Measurements from ENCODE around the gene MIEN1. TPM values are rescaled to one million over a fixed set of nuclear protein-coding genes. Genes with fewer than 3 reads are reported as not detected.

MIEN1 gene
- total and polyA plus RNA-seq, 2 of the 13 experiments (the other 11 are each of a cell fraction or from before 2014, with no cell fraction given): 40.6 to 56.6 TPM

DNA sequence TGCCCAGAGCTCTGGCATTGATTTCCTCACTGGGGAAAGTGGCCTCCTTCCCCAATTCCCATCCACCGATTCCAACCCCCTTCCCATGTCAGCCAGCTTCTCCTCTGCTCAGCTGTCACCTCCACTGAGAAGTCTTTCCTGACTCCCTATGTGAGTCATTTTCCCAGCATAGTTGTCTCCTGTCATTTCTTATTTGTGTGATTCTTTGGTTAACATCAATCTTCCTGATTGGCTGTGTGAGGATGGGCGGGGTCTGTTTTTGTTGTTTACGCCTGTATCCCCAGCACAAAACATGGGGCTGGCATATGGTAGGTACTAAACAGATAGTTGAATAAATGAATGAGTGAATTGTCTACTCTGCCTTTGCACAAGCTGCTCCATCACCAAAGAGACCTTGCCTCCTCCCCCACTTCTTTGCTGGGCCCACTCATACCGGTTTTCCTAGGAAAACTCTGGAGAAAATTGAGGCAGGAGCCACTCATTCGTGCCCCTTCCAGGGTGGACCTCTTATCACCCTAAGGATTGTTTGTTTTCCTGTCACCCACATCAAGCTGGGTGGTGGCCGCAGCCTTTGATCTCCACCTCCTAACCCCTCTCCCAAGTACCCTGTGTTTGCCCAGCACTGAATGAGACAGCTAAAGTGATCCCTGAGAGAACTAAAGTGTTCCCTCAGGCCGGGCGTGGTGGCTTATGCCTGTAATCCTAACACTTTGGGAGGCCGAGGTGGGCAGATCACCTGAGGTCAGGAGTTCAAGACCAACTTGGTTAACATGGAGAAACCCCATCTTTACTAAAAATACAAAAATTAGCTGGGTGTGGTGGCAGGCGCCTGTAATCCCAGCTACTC lies 6.2 kb upstream of the MIEN1 start (continued):
- TF ChIP-seq, protein P1, sequence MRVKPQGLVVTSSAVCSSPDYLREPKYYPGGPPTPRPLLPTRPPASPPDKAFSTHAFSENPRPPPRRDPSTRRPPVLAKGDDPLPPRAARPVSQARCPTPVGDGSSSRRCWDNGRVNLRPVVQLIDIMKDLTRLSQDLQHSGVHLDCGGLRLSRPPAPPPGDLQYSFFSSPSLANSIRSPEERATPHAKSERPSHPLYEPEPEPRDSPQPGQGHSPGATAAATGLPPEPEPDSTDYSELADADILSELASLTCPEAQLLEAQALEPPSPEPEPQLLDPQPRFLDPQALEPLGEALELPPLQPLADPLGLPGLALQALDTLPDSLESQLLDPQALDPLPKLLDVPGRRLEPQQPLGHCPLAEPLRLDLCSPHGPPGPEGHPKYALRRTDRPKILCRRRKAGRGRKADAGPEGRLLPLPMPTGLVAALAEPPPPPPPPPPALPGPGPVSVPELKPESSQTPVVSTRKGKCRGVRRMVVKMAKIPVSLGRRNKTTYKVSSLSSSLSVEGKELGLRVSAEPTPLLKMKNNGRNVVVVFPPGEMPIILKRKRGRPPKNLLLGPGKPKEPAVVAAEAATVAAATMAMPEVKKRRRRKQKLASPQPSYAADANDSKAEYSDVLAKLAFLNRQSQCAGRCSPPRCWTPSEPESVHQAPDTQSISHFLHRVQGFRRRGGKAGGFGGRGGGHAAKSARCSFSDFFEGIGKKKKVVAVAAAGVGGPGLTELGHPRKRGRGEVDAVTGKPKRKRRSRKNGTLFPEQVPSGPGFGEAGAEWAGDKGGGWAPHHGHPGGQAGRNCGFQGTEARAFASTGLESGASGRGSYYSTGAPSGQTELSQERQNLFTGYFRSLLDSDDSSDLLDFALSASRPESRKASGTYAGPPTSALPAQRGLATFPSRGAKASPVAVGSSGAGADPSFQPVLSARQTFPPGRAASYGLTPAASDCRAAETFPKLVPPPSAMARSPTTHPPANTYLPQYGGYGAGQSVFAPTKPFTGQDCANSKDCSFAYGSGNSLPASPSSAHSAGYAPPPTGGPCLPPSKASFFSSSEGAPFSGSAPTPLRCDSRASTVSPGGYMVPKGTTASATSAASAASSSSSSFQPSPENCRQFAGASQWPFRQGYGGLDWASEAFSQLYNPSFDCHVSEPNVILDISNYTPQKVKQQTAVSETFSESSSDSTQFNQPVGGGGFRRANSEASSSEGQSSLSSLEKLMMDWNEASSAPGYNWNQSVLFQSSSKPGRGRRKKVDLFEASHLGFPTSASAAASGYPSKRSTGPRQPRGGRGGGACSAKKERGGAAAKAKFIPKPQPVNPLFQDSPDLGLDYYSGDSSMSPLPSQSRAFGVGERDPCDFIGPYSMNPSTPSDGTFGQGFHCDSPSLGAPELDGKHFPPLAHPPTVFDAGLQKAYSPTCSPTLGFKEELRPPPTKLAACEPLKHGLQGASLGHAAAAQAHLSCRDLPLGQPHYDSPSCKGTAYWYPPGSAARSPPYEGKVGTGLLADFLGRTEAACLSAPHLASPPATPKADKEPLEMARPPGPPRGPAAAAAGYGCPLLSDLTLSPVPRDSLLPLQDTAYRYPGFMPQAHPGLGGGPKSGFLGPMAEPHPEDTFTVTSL (CRISPR knock-in tag; IDR thresholded peaks at IDR 0.05; ENCODE audit: borderline replicate concordance): no peak; the same call in 1 of the 2 replicates
- TF ChIP-seq, protein P2, sequence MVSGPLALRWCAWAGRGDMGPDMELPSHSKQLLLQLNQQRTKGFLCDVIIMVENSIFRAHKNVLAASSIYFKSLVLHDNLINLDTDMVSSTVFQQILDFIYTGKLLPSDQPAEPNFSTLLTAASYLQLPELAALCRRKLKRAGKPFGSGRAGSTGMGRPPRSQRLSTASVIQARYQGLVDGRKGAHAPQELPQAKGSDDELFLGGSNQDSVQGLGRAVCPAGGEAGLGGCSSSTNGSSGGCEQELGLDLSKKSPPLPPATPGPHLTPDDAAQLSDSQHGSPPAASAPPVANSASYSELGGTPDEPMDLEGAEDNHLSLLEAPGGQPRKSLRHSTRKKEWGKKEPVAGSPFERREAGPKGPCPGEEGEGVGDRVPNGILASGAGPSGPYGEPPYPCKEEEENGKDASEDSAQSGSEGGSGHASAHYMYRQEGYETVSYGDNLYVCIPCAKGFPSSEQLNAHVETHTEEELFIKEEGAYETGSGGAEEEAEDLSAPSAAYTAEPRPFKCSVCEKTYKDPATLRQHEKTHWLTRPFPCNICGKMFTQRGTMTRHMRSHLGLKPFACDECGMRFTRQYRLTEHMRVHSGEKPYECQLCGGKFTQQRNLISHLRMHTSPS (CRISPR knock-in tag; IDR thresholded peaks at IDR 0.05; ENCODE audit: low read depth): peak; percentile 86
- peak; percentile 84 for TF ChIP-seq SOX5 (CRISPR knock-in tag; IDR thresholded peaks at IDR 0.05; ENCODE audit: borderline replicate concordance)
- TF ChIP-seq SOX13 (IDR thresholded peaks at IDR 0.05): no peak
- peak in 1 of 2 experiments; percentile 75; a peak in 2 of 4 replicates for TF ChIP-seq SOX13 (CRISPR knock-in tag; conservative IDR thresholded peaks at IDR 0.05 in 1 of 2, IDR thresholded peaks at IDR 0.05 in 1 of 2)
- TF ChIP-seq ZNF205 (CRISPR knock-in tag; IDR thresholded peaks at IDR 0.05): peak; percentile 70; the same call in 1 of the 2 replicates
- TF ChIP-seq KDM6A (CRISPR knock-in tag; IDR thresholded peaks at IDR 0.05; ENCODE audit: low read depth): peak; percentile 69; the same call in 1 of the 2 replicates
- TF ChIP-seq PRMT3 (CRISPR knock-in tag; IDR thresholded peaks at IDR 0.05; ENCODE audit: borderline replicate concordance, low read depth): no peak
- TF ChIP-seq TCF7L2 (IDR thresholded peaks at IDR 0.05; ENCODE audit: low read depth, low read length): peak; percentile 93
- peak; percentile 50 for TF ChIP-seq KAT8 (CRISPR knock-in tag; IDR thresholded peaks at IDR 0.05)
- peak; percentile 40; the same call in 1 of the 2 replicates for TF ChIP-seq ELF1 (CRISPR knock-in tag; IDR thresholded peaks at IDR 0.05)
- TF ChIP-seq CHD4 (IDR thresholded peaks at IDR 0.05; ENCODE audit: borderline replicate concordance, low read length): 0 out of 2 replicates have a peak, but pooled peaks have one; percentile 65
- peak; percentile 53 for TF ChIP-seq BHLHE40 (IDR thresholded peaks at IDR 0.05; ENCODE audit: low read length)
- no peak for TF ChIP-seq ZNF883 (CRISPR knock-in tag; IDR thresholded peaks at IDR 0.05; ENCODE audit: not compliant biosample characterization)
- no peak for TF ChIP-seq ZSCAN20 (CRISPR knock-in tag; IDR thresholded peaks at IDR 0.05; ENCODE audit: borderline replicate concordance)
- peak; percentile 25 for TF ChIP-seq YY1 (IDR thresholded peaks at IDR 0.05; ENCODE audit: insufficient read depth, insufficient replicate concordance, low read depth, low read length)
- TF ChIP-seq, protein P3, sequence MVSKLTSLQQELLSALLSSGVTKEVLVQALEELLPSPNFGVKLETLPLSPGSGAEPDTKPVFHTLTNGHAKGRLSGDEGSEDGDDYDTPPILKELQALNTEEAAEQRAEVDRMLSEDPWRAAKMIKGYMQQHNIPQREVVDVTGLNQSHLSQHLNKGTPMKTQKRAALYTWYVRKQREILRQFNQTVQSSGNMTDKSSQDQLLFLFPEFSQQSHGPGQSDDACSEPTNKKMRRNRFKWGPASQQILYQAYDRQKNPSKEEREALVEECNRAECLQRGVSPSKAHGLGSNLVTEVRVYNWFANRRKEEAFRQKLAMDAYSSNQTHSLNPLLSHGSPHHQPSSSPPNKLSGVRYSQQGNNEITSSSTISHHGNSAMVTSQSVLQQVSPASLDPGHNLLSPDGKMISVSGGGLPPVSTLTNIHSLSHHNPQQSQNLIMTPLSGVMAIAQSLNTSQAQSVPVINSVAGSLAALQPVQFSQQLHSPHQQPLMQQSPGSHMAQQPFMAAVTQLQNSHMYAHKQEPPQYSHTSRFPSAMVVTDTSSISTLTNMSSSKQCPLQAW (CRISPR knock-in tag; IDR thresholded peaks at IDR 0.05): peak; percentile 16; the same call in 1 of the 2 replicates
- TF ChIP-seq FOXA3 (CRISPR knock-in tag; IDR thresholded peaks at IDR 0.05): peak; percentile 86
- TF ChIP-seq, protein P4, sequence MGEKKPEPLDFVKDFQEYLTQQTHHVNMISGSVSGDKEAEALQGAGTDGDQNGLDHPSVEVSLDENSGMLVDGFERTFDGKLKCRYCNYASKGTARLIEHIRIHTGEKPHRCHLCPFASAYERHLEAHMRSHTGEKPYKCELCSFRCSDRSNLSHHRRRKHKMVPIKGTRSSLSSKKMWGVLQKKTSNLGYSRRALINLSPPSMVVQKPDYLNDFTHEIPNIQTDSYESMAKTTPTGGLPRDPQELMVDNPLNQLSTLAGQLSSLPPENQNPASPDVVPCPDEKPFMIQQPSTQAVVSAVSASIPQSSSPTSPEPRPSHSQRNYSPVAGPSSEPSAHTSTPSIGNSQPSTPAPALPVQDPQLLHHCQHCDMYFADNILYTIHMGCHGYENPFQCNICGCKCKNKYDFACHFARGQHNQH (CRISPR knock-in tag; IDR thresholded peaks at IDR 0.05): peak; percentile 90

All from HepG2 (cell line).